COR-L47 (cell line): ENCODE results near the gene LRRC46.

Source experiments
- DNase-seq: peaks from one replicate; lab custom pipeline; 2025; lab: John Stamatoyannopoulos, UW

LRRC46 gene, protein sequence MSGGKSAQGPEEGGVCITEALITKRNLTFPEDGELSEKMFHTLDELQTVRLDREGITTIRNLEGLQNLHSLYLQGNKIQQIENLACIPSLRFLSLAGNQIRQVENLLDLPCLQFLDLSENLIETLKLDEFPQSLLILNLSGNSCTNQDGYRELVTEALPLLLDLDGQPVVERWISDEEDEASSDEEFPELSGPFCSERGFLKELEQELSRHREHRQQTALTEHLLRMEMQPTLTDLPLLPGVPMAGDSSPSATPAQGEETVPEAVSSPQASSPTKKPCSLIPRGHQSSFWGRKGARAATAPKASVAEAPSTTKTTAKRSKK

DNA sequence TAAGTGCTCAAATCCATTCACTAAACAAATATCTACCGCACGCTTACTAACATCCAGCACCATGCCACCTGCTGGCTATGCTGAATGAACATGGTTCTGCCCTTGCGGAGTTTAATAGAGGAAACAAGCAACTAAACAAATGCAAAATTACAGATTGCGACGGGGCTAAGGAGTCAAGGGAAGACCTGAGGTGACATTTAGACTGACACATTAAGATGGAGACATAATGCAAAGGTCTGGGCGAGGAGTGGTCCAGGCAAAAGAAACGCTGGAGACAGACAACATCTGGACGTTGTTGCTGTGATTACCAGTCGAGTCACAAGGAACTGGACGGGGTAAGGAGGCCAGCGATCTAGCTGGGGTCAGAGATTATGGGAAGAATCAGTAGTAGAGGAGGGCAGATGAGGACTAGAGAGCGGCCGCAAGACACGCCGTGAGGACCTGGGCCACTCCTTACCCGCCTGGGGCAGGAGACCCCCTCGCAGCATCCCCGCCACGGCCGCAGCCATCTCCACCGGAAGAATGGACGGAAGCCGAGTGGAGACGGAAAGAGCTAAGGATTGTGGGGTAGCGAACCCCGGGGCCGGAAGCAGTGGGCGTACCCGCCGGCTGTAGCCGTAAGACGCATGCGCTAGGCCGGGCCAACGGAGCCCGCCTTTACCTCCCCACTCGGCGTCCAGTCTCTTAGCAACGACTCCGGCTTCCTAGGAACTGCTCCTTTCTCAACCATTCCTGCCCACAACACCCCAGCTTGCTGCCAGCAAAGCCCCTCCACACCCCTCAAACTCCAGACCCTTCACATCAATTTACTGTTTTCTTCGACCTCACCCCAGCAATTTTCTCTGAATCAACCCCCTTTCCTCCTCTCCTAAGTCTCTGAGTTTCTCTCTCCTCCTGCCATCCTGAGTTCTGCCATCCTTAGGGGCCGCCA lies at the start of gene LRRC46, which contains the start of gene MRPL10:
Gene LRRC46 (plus strand): TSS at position 668 of the 931 bp plus-strand sequence. CDS start 320 bp downstream, outside the sequence.
Gene MRPL10 (minus strand): TSS at position 539 of the 931 bp plus-strand sequence. CDS start 30 bp downstream, at position 509.
- peak; percentile 92 for DNase-seq

DNA sequence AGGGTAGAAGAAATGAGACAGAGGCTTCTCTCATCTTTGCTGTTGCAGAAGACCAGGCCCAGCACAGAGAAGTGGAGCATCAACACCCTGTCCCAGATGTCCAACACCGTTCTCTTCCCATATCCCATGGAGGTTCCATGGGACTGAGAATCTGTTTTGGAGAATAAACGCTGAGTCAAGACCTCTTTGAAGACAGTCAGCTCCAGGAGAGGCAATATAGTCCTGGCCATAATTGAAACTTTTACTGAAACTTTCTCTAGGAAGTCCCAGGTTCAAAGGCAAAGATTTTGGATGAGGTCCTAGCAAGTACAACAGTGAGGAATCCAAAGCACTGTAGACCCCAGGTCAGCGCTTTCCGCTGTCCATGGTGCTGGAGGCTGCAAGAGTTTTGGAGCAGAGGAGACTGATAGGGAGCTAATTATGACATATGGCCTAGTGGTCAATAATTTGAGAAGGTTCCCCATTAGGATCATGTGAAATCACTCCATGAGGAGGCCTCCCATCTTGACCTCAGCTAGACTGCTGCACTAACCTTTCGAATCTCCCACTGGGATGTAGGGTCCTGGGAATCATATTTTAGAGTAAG lies 45.8 kb upstream of the LRRC46 start:
- DNase-seq, result no peak

DNA sequence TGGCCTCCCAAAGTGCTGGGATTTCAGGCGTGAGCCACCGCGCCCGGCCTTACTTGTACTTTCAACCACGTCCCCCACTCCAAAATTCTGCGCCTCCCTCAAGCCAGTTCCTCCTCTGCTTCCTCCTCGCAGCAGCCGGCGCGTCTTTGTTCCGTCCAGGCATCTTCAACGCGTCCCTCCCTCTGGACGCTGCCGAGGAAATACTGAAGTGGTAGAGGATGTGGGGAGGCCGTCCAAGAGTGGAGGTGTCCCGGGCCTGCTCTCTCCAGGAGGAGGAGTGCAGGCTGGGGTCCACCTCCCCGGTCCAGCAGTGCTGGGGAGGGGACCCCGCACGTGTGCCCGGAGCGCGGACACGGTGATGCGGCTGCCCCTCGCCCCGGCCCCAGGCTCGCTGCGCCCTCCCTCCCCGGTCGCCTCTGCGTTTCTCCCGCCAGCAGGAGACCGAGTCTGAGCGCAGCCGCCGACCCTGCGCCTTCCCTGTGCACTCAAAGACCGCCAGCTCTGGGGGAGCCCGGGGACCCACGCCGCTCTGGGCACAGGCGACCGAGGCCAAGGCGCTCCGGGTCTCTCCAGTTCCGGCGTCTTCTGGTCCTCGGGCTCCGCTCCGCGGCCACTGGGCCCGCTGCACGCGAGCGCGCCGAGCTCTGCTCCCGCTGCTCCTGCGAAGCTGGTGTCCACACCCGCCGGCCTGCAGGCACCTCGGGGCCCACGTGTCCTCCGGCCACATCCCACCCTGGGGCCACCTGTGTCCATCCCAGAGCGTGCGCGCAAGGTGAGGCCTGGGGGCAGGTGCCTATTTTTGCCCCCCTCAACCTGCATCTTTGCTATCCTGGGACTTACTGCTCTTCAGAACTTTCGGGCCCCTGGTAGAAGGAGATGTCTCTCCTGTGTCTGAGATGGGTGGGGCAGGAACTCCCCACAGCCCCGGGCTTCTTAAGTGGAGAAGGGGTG lies 41.6 kb upstream of the LRRC46 start:
- peak; percentile 78 for DNase-seq

DNA sequence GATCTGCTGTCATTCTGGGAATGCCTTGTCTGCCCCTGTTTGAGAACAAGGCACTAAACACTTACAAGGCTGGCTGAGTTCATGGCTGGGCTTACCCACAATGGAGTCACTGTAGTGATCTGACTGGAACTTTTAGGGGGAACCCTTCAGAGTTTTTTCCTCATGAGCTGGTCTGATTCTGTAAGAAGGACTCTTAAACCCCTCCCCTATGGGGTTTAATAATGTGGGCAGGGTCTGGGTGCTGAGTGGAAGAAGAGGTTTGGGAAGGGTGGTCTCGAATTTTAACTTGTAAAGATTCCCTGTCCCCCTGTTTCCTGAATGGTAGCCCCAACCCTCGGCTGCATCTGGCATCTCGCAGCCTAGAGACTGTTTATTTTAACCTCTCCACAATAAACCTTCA lies 40.4 kb upstream of the LRRC46 start:
- no peak for DNase-seq

DNA sequence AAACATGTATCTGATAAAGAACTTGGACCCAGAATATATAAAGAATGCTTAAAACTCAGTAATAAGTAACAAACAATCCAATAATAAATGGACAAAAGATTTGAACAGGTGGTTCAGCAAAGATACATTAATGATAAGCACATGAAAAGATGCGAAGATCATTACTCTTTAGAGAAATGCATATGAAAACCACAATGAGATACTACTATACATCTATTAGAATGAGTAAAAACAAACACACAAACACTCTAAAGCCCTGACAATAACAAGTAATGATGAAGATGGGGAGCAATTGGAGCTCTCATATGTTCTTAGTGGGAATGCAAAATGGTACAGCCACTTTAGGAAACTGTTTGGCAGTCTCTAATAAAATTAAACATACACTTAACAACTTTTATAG lies 39.0 kb upstream of the LRRC46 start:
- DNase-seq, result no peak

DNA sequence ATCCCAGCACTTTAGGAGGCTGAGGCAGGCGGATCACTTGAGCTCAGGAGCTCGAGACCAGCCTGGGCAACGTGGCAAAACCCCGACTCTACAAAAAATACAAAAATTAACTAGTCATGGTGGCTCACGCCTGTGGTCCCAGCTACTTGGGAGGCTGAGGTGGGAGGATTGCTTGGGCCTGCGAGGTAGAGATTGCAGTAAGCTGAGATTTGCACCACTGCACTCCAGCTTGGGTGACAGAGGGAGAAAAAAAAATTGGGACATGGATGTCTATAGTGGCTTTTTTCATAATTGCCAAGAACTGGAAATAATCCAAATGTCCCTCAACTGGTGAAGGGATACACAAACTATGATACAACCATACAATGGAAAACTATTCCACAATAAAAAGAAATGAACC lies 38.5 kb upstream of the LRRC46 start:
- DNase-seq, result no peak

DNA sequence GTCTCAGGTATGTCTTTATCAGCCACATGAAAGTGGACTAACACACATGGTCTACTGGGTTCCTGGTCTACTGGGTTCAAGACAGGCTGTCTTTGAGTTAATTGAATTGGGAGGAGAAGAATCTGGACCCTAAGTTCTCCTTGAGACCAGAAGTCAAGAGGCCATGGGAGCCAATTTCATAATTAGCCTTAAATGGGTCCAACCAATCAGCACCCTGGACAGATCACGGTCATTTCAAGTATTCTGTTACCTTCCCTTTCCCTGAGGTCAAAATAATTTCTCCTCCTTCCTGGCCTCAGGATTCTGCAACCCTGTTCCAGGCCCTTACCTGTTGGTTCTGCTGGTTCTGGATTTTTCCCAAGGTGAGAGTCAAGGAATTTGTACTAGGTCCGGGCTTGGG lies 33.7 kb upstream of the LRRC46 start:
- DNase-seq, result no peak

DNA sequence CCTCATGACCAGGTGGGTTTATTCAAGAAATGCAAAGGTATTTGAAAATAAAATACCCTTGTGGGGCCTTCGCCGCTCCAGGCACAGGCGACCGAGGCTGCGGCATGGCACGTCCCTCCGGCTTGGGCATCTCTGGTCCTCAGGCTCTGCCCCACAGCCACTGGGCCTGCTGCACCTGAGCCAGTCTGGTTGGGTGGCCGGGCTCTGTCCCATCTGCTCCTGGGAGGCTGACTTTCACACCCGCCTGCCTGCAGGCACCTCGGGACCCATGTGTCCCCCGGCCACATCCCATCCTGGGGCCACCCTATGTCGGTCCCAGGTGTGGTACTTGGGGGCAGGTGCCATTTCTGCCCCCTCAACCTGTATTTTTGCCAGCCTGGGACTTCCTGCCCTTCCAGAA lies 30.8 kb upstream of the LRRC46 start:
- DNase-seq, result no peak

DNA sequence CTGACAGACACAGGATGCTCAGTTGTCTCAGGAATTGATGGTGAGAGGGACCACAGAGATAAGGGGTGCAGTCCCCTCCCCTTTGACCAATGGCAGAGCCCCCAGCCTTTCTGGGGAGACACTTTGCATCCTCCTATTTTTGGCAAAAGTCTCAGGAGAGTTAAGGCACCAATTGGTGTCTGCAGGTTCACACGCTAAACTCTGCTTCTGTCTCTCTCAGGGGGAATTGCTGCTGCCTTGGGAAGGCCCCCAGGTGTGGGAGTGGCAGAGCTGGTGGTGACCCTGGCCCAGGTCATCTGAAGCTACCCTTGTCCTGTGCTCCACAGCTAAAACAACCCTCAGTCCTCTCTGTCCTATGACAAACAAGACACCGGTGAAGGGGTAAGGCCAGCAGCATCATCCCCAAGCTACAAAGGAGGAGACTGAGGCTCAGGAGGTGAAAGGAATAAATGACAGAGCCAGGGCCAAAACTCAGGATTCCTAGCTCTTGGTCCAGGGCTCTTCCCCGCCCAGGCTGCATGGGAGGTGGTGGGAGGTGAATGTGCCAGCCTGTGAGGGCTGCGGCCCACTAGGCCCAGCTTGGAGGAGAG lies 30.2 kb upstream of the LRRC46 start:
- no peak for DNase-seq

DNA sequence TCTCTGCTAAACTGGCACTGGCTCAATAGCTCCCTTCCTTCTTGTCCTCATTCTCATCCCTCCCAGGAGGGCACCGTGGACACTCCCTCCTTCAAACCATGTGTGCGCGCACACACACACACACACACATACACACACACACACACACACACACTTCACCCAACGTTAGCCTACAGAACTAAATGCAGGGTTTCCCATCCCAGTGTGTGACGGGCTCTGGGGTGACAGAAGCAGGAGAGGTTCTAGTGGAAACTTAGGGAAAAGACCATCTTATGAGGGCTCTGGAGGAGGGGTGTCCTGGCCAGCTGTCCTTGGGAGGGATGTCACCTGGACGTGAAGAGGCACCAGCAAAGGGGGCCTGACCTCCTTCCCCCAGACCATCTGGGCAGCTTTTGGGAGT lies 29.6 kb upstream of the LRRC46 start:
- no peak for DNase-seq

DNA sequence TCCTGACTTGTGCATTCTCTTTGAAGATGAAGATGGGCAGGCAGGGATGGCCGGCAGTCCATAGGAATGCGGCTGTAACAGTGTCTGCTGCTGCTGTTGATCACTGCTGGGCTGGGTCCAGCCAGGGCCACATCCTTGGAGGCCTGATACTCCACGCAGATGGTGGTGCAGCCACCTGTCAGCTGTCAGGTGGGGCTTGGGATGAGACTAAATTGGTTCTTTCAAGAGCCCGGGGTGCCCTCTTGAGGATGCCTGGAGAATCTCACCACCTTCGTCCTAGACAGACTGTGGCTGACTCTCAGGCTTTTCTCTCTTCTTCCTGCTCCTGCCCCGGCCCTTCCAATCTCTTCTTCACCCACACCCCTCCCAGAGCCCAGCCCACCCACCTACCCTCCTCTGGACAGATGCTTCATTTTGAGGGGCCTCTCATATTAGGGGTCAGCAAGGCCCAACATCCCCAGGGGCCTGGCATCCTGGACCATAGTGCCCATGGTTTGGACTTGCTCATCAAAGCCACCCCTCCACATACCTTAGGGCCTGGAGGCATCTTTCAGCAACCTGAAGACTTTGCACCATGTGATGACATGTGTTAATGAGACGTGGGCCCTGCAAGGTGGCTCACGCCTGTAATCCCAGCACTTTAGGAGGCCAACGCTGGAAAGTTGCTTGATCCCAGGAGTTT lies 29.0 kb upstream of the LRRC46 start:
- peak; percentile 82 for DNase-seq

DNA sequence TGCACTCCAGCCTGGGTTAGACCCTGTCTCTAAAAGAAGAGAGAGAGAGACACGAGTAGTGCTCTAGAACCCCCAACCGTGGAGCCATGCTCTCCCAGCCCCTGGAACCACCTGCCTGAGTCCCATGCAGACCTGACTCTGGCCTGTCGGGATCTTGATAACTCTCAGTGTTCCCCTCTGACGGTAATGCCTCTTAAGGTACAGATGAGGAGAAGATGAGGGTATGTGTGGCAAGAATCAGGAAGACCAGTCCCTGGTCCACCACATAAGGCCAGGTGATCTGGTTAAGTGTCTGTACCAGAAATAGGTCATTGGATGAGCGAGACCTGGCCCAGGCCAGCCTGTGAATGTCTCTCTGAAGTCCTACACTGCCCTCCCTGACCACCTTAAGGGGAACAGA lies 28.3 kb upstream of the LRRC46 start:
- no peak for DNase-seq

DNA sequence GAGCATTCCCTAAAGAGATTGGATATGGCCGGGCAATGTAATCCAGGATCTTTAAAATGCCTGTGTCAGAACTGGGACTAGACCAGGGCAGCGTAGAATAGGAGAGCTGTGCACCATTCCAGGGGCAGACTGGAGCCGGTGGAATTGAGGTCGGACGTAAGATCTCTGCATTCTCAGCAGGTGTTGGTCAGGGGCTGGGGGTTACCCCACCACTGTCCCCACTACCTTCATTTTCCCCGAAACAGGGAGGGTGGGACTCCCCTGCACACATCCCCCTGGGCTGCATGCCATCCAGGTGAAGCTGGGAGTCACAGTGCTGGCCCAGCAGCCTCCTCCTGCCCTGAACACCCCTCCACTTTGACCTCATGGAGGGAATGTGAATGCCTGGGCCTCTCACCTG lies 27.7 kb upstream of the LRRC46 start:
- DNase-seq, result no peak

DNA sequence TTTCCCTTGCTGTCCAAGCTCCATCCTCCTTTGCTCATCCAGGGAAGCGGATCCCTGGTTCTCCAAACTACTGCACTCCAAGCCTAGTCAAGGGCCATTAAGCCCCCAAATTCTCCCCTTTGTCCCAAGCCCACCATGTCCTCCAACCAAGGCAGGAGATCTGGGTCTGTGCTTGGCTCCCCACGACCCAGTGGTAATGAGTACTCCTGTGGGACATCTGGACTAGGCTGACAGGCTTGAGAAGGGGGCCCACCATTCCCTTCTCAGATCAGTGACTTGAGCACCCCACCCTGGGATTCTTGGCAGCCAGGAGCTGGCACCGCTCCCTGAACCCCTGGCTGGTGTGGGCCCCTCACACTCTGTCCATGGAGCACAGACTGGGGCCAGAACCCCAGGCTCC lies 27.0 kb upstream of the LRRC46 start:
- no peak for DNase-seq

DNA sequence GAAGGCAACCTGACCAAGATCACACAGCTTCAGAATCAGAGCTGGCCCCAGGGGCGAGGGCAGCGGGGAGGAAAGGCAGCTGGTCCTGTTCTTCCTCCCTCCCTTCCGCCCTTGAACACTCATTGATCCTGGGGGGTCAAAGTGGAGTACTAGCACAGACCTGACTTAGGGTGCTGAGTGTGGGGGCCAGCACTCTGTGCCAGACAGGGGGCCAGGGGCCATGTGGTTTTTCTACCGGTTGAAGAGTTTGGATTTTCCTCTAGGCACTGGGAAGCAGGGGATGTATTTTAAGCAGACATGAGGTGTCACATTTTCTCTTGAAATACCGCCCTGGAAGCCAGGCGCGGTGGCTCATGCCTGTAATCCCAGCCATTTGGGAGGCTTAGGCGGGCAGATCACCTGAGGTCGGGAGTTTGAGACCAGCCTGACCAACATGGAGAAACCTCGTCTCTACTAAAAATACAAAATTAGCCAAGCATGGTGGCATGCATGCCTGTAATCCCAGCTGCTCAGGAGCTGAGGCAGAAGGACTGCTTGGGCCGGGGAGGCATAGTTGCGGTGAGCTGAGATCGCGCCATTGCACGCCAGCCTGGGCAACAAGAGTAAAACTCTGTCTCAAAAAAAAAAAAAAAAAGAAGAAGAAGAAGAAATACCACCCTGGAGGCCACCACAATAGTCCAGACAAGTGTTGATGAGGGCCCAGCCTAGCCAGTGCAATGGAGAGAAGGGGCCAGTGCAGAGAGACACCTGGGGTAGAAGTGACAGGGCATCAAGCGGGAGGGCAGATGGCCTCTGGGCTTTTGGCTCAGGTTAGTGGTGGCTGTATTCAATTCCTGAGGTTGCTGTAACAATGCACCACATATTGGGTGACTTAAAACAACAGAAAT lies 25.2 kb upstream of the LRRC46 start:
- DNase-seq, result no peak

DNA sequence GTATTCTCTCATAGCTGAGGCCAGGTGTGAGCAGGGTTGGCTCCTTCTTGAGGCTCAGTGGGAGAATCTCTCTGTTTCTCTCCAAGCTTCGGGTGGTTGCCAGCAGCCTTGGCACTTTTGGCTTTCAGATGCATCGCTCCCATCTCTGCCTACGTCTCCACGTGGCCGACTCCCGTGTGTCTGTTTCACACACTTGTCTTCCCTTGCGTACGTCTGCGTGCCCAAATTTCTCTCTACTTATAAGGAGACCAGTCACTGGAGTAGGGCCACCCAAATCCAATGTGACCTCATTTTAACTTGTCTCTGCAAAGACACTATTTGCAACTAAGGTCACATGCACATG lies 24.6 kb upstream of the LRRC46 start:
- DNase-seq, result no peak

DNA sequence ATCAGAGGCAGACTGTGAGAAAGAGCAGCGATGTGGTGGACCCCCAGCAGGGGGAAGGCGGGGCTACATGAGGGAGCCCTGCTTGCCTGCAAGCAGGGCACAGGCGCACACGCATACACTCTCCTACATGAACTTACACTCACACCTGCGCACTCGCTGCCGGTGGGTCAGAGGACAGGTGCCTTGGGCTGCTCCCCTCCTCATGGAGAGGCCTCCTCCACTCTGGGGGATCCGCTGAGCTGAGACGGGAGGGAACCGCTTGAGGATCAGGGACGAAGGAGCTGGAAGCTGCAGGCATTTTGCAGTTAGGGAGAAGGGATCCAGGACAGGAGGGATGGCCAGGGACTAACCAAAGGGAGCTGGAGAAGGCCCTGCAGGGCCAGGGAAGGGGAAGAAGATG lies 24.0 kb upstream of the LRRC46 start:
- DNase-seq, result no peak

DNA sequence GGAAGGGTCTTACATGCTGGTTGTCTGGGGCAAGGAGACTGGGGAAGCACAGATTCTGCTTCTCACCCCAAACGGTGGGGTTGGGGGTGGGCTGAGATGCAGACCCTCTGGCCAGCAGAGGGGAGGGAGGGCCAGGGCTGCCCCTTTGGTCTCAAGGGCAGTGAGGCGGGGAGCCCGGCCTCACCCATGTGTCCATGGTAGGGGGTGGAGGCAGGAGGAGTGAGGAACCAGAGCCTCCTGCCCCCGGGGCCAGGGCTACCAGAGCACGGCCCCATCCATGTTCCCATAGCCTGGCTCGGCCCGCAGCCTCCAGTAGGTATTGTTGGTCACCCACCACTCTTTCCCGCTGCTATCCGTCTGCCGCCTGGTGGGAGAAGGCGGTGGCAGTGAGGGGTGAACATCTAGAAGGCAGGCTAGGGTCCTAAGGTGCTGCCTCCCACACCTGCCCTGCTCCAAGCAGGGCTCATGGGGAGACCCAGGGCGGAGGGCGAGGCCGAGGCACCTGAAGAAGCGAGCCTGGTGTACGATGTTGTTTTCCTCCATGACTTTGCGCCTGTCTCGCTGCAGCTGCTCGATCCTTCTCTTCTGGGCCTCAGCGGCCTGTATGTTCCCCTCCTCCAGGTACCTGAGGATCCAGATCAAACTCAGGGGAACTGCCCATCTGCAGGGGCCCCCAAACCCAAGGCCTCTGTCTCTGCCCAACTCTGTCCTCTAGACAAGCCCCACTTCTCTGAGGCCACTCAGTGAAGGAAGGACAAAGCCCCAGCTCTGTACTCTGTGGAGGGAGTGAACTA lies 23.2 kb upstream of the LRRC46 start:
- DNase-seq, result no peak
